GM19238 (cell line): ENCODE measurements around the gene HCFC2.

Experiments
- DNase-seq: peaks from one replicate; pipeline ENCODE4 v3.0.0; 2011; ENCODE audit warnings: low spot score; ENCODE audit not compliant: insufficient read length

HCFC2 gene

GRCh38 chr12:104056419-104056972, 7.8 kb upstream of the HCFC2 start:
- DNase-seq: no peak

- DNase-seq: no peak
Measured at GRCh38 chr12:104057771-104058197, 6.5 kb upstream of the HCFC2 start.

GRCh38 chr12:104058802-104059201, 5.5 kb upstream of the HCFC2 start:
- no peak for DNase-seq

- no peak for DNase-seq
Measured at GRCh38 chr12:104059963-104060362, 4.4 kb upstream of the HCFC2 start.

- no peak for DNase-seq
Measured at GRCh38 chr12:104060791-104061190, 3.5 kb upstream of the HCFC2 start.

- no peak for DNase-seq
Measured at GRCh38 chr12:104063712-104064030, 660 bp upstream of the HCFC2 start.

GRCh38 chr12:104064842-104065427, 604 bp downstream of the HCFC2 start:
- DNase-seq: no peak

GRCh38 chr12:104072099-104072498, 7.8 kb downstream of the HCFC2 start:
- DNase-seq: no peak

GRCh38 chr12:104073699-104074098, 9.4 kb downstream of the HCFC2 start:
- DNase-seq: no peak

GRCh38 chr12:104079024-104079423, 14.7 kb downstream of the HCFC2 start:
- DNase-seq: no peak

- no peak for DNase-seq
Measured at GRCh38 chr12:104080764-104081163, 16.4 kb downstream of the HCFC2 start.

GRCh38 chr12:104083769-104084475, 19.6 kb downstream of the HCFC2 start:
- DNase-seq: no peak

- DNase-seq: no peak
Measured at GRCh38 chr12:104090685-104091084, 26.4 kb downstream of the HCFC2 start.

GRCh38 chr12:104091136-104091535, 26.8 kb downstream of the HCFC2 start:
- no peak for DNase-seq

- DNase-seq: no peak
Measured at GRCh38 chr12:104094284-104094683, 30.0 kb downstream of the HCFC2 start.

- DNase-seq: no peak
Measured at GRCh38 chr12:104095289-104095688, 31.0 kb downstream of the HCFC2 start.

- no peak for DNase-seq
Measured at GRCh38 chr12:104097954-104098353, 33.6 kb downstream of the HCFC2 start.

- DNase-seq: no peak
Measured at GRCh38 chr12:104105461-104105860, 41.1 kb downstream of the HCFC2 start.

- no peak for DNase-seq
Measured at GRCh38 chr12:104106965-104107364, 42.6 kb downstream of the HCFC2 start.

- peak; percentile 41 for DNase-seq
Measured at GRCh38 chr12:104108755-104109445, 44.6 kb downstream of the HCFC2 start.

- no peak for DNase-seq
Measured at GRCh38 chr12:104109446-104110271, 45.3 kb downstream of the HCFC2 start.
